ENCODE measurements around the gene MVD.

The MVD gene

GRCh38 chr16:88608076-88608475 is 54.8 kb downstream of the MVD start:
- in situ Hi-C loops (cut with MboI; ENCODE audit: low pct_unique_long_range_greater_than_20kb, low sequenced_read_pairs, unreplicated experiment) = no loop called here
- no peak for TF ChIP-seq CTCF (IDR thresholded peaks at IDR 0.05; ENCODE audit: extremely low read depth, insufficient read depth, missing control alignments)
- DNase-seq (ENCODE audit: low spot score) = no peak

DNA sequence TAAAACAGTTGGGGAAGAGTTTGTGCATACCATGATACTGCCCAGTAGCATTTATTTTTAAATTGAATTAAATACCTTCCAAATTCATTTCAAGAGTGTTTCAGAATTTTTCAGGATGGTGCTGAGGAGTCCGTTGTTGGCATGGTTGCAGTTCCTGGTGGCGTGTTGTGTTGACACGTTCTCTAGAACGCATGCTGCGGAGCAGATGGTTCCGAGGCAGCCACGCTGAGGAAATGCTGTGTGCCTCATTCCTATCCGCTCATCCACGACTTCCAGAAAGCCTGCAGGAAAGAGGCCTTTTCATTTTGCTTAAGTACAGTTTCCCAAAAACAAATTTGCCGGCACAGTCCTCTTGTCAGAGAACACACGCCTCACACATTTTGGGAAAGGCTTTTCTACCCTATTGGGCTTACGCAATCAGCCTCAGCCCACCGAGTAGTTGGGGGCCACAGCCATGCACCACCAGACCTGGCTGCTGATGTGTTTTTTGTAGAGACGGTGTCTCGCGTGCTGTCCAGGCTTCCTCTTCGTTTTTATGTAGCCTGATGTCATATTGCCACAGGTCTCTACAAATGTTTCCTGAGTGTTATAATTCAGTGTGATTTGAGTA is 56.6 kb downstream of the MVD start:
- no peak for TF ChIP-seq CTCF (IDR thresholded peaks at IDR 0.05; ENCODE audit: extremely low read depth, insufficient read depth, missing control alignments)
- DNase-seq (ENCODE audit: low spot score) = no peak
- in situ Hi-C loops (cut with MboI; ENCODE audit: low pct_unique_long_range_greater_than_20kb, low sequenced_read_pairs, unreplicated experiment) = no loop called here

DNA sequence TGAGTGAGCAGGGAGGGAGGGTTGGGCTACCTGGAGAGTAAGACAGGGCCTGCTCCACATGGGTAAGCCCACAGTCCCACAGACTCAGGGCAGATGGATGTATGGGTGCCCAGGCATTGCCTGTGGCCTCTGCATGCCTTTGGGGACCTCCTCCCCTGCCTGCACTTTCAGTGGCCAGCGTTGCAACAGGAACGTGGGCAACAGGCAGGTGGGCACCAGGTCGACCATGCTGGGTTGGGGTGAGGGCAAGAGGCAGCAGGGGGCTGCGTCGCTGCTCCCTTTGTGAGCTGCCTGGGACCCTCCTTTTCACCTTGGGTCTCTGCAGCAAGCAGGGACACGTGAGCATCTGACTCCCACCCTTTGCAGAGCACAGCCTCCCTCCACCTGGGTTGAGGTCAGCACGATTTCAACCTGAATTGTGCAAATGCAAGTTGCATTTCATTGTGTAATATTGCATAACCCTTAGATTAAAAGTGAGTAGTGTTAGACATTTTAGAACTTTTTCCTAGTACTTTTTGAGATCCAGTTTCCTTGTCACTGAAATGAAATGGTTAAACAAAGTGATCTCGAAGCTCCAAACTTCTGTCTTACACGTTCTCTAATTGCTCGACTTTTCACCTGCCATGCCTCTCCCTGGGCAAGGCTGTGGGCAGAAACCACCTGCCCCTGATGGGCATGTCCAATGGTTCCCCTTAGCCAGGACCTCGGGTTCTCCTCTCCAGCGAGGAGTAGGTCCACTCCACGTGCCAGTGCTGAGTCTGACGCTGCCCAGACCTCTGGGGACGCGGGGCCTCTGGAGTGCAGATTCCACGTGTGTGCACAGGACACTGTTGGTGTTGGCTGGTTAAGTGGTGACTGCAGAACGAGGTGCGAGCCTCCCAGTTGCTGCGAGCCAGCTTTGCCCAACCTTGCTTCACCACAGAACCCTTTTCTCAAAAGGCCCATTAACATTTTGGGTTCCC is 57.4 kb downstream of the MVD start:
- TF ChIP-seq CTCF (IDR thresholded peaks at IDR 0.05; ENCODE audit: extremely low read depth, insufficient read depth, missing control alignments) = no peak
- in situ Hi-C loops (cut with MboI; ENCODE audit: low pct_unique_long_range_greater_than_20kb, low sequenced_read_pairs, unreplicated experiment) = no loop called here
- DNase-seq (ENCODE audit: low spot score) = no peak

- in situ Hi-C loops (cut with MboI; ENCODE audit: low pct_unique_long_range_greater_than_20kb, low sequenced_read_pairs, unreplicated experiment) = no loop called here
- no peak for TF ChIP-seq CTCF (IDR thresholded peaks at IDR 0.05; ENCODE audit: extremely low read depth, insufficient read depth, missing control alignments)
- DNase-seq (ENCODE audit: low spot score) = no peak
Observed at GRCh38 chr16:88602091-88602490, 60.8 kb downstream of the MVD start.

All from GM13977 (cell line).